Fibroblast of mammary gland (primary cell): ENCODE measurements around the gene MID2.

Source experiments
- DNase-seq: peaks from one replicate; pipeline ENCODE4 v3.0.0-alpha.2; 2010; ENCODE audit warnings: low read depth
- H3K4me3 ChIP-seq: 2 replicates; pipeline ENCODE4 v1.5.1; 2011; ENCODE audit warnings: low read depth, mild to moderate bottlenecking, low read length, moderate library complexity; ENCODE audit not compliant: control insufficient read depth
- TF ChIP-seq, protein P1 (sequence below): conservative IDR thresholded peaks from 2 replicates; pipeline ENCODE4 v1.5.1; 2011; ENCODE audit warnings: low read depth, low read length, inconsistent platforms; ENCODE audit not compliant: control insufficient read depth, insufficient read depth

Gene MID2

DNA sequence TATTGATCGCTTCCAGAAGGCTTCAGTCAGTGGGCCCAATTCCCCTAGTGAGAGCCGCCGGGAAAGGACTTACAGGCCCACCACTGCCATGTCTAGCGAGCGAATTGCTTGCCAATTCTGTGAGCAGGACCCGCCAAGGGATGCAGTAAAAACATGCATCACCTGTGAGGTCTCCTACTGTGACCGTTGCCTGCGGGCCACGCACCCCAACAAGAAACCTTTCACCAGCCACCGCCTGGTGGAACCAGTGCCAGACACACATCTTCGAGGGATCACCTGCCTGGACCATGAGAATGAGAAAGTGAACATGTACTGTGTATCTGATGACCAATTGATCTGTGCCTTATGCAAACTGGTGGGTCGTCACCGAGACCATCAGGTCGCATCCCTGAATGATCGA lies 15.3 kb downstream of the MID2 start:
- H3K4me3 ChIP-seq = no peak overlapping the region
- no peak for DNase-seq
- TF ChIP-seq, protein P1, sequence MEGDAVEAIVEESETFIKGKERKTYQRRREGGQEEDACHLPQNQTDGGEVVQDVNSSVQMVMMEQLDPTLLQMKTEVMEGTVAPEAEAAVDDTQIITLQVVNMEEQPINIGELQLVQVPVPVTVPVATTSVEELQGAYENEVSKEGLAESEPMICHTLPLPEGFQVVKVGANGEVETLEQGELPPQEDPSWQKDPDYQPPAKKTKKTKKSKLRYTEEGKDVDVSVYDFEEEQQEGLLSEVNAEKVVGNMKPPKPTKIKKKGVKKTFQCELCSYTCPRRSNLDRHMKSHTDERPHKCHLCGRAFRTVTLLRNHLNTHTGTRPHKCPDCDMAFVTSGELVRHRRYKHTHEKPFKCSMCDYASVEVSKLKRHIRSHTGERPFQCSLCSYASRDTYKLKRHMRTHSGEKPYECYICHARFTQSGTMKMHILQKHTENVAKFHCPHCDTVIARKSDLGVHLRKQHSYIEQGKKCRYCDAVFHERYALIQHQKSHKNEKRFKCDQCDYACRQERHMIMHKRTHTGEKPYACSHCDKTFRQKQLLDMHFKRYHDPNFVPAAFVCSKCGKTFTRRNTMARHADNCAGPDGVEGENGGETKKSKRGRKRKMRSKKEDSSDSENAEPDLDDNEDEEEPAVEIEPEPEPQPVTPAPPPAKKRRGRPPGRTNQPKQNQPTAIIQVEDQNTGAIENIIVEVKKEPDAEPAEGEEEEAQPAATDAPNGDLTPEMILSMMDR = no peak

DNA sequence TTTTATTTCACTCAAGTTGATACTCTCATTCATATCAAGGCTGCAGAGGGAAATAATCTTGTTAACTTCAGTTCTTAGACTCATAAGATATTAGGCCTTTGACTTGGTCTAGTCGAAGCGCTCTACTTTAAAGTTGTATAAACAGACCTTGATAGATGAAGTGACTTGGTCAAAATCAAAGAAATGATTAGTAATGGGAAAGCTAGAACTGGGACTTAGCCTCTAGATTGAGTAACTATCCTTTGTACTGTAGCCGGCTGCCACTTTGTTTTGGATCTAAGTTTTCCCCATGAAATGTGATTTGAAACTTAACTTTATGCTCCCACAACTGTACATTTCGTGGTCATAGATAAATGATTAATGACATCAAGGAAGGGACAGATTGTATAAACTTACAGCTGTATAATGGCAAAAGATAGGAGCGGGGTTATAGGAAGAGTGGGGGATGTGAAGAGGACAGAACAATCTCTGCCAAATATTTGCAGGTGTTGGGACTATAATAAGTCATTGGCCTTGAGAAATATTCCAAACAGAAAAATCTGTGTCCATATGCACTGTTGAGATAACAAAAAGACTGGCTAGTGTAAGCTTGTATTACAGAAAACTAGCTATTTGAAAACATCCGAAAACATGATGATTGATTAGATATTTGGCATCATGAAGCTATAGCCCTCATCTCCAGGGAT lies 17.2 kb downstream of the MID2 start:
- TF ChIP-seq, protein P1 = no peak
- no peak overlapping the region for H3K4me3 ChIP-seq
- DNase-seq = no peak

DNA sequence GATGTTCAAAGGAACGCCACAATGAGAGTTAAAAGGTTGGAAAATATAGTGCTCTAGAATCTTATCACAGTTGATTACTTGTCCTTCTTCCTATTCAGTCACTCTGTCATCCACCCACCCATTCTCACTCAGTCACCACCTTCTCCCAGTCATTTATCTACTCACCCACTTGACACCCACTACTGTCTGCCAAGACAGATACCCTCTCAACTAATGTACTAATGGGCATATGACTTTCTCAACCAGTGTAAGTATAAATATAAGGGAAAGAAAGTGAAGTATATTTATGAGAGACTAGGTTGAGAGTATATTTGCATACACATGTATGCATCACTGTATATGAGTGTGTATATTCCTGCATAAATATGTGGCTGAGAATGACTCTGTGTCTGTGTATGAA lies 20.0 kb downstream of the MID2 start:
- no peak for DNase-seq
- no peak overlapping the region for H3K4me3 ChIP-seq
- TF ChIP-seq, protein P1 = no peak

DNA sequence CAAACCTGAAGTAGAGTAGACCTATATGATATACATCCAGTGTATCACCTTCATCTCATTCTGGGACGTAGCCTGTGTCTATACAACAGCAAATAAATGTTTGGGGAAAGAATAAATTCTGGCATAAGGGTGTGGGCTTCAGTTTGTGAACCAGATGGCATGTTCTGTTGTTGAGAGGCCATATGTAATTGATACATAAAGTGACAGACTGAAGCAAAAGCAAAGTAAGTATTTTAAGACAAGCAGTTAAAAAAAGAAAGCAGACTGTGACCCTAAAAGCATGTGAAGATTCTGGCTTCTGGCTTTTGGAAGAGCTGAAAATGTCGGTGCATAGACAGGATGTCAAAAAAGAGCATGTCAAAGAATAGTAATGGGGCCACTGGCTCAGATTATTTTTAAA lies 22.9 kb downstream of the MID2 start:
- no peak overlapping the region for H3K4me3 ChIP-seq
- TF ChIP-seq, protein P1 = no peak
- no peak for DNase-seq

DNA sequence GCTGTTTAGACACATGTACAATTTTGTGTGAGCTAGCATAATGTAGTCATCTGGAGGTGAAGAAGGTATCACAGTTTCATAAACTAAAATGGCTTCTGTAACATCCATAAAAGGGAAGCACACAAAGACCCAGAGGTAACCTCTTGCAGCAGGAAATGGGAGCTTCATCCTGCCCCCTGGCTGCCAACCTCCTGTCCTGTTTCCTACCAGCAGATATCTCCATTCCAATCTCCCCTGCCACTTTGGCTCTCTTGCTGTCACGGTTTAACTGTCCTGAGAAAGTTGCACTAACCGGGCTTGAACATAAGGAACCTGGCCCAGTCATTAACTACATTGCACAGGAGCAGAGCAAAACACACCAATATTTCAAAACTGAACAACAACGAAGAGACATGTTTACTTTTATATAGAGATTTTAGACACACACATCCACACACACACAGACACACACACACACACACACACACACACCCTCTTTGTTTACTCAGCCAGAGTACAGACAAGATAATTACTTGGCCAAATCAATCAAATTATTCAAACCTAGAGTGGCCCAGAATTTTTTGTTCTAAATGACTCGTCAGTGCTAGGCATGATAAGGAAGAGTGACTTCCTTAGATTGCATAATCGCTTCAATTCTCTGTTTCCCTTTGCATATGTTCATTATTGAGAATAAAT lies 24.2 kb downstream of the MID2 start:
- TF ChIP-seq, protein P1 = peak; percentile 38
- H3K4me3 ChIP-seq = no peak overlapping the region
- peak; percentile 19 for DNase-seq

DNA sequence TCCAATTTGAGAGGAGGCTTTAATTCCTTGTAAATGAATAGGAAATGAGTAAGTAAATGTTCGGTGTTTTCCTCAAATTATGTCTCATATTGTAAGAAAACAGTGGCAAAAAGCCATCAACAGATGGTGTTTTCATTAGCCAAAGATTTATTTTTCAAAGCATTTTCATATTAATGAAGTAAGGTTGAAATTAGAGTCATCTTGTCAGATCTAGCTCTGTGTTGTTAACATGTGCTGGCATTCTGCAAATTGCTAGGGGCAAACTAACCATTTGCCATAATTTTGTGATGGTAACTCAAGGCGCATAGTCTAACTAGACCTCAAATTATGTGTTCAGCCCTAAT lies 24.7 kb downstream of the MID2 start:
- no peak overlapping the region for H3K4me3 ChIP-seq
- TF ChIP-seq, protein P1 = no peak
- no peak for DNase-seq
